HepG2 (cell line): Measurements from ENCODE around the gene LHX3. TPM values are rescaled to one million over a fixed set of nuclear protein-coding genes. Genes with fewer than 3 reads are reported as not detected.

ENCODE experiments used
- ATAC-seq: fragments of 200-7000 bp; cut with Tn5 transposase; 3 replicates; pipeline ENCODE4 v1.9.1; 2020; ENCODE audit warnings: mild to moderate bottlenecking, moderate library complexity
- BruUV-seq: library from RNA; stranded (reverse); fragments of 400-500 nt; replicated peaks from 2 replicates; lab custom pipeline; 2021; lab: Mats Ljungman, UMichigan
- CTCF ChIA-PET: fragments of 300-600 bp; formaldehyde crosslinking; extraction: SDS; loops from one replicate; lab custom pipeline; 2021; ENCODE audit warnings: low total read pairs, inconsistent platforms, low intra/inter-chr PET ratio; lab: Yijun Ruan, JAX
- POLR2A ChIA-PET: fragments of 350-600 bp; sonication (Branson Sonifier 250); formaldehyde crosslinking; loops from one replicate; lab custom pipeline; 2020; ENCODE audit warnings: antibody characterized with exemption, inconsistent platforms; lab: Yijun Ruan, JAX
- DNase-seq: peaks from one replicate; pipeline ENCODE4 v3.0.0-alpha.2; 2015; ENCODE audit warnings: low spot score
- FAIRE-seq: peaks from 3 replicates; lab custom pipeline; 2011; peaks lifted over from hg19 to GRCh38; lab: Jason Lieb, UNC
- H2AFZ ChIP-seq: one replicate; pipeline ENCODE4 v1.6.1; 2011; ENCODE audit warnings: low read length, inconsistent platforms
- H3K27ac ChIP-seq: fragments of 300-600 bp; 3 replicates; pipeline ENCODE4 v1.8.0; 2011; ENCODE audit warnings: mixed run types, mild to moderate bottlenecking, mixed read lengths, low read length, inconsistent platforms; ENCODE audit not compliant: insufficient read depth; ENCODE audit errors: extremely low read length
- H3K27me3 ChIP-seq, 2 experiments: fragments of 200-600 bp in 1 of 2; 2 replicates in 1 of 2; 3 replicates in 1 of 2; pipeline versions ENCODE4 v1.6.0 to v1.8.0; 2011; ENCODE audit warnings: low read length in 2 of 2, mild to moderate bottlenecking in 2 of 2, moderate library complexity in 2 of 2, inconsistent platforms in 1 of 2; ENCODE audit not compliant: insufficient read depth in 2 of 2, control insufficient read depth in 1 of 2
- H3K36me3 ChIP-seq, 2 experiments: fragments of 200-600 bp in 1 of 2; replicated peaks in 1 of 2; 2 replicates in 1 of 2; 3 replicates in 1 of 2; pipeline versions ENCODE4 v1.5.1 to v1.8.0; 2011; ENCODE audit warnings: low read length in 2 of 2, inconsistent platforms in 1 of 2; ENCODE audit not compliant: insufficient read depth in 2 of 2, control insufficient read depth in 1 of 2
- H3K4me1 ChIP-seq: 2 replicates; pipeline ENCODE4 v1.5.1; 2012; ENCODE audit warnings: low read length, inconsistent platforms; ENCODE audit not compliant: insufficient read depth
- H3K4me2 ChIP-seq: 2 replicates; pipeline ENCODE4 v1.6.0; 2011; ENCODE audit warnings: low read depth, low read length, inconsistent platforms
- H3K4me3 ChIP-seq, 3 experiments: fragments of 200-600 bp in 1 of 3; sonication (generic), shearing (Covaris generic) in 1 of 3; replicated peaks in 1 of 3; 2 replicates each; pipeline ENCODE4 v1.5.1; 2011 to 2016; ENCODE audit warnings: low read length in 3 of 3, inconsistent platforms in 2 of 3, low read depth in 2 of 3, mild to moderate bottlenecking in 2 of 3, control low read depth in 1 of 3, mixed read lengths in 1 of 3; ENCODE audit not compliant: insufficient read depth in 1 of 3
- H3K79me2 ChIP-seq: one replicate; pipeline ENCODE4 v1.6.1; 2011; ENCODE audit warnings: low read length, inconsistent platforms; ENCODE audit not compliant: insufficient read depth
- H3K9ac ChIP-seq: 2 replicates; pipeline ENCODE4 v1.6.0; 2011; ENCODE audit warnings: mild to moderate bottlenecking, low read depth, low read length, inconsistent platforms; ENCODE audit not compliant: insufficient read depth
- H3K9me3 ChIP-seq: 2 replicates; pipeline ENCODE4 v1.5.1; 2012; ENCODE audit warnings: mild to moderate bottlenecking, low read length
- H4K20me1 ChIP-seq: 2 replicates; pipeline ENCODE4 v1.6.0; 2011; ENCODE audit warnings: inconsistent platforms, mild to moderate bottlenecking, low read length, moderate library complexity; ENCODE audit not compliant: insufficient read depth
- ATF5 ChIP-seq: sonication (generic); formaldehyde crosslinking; IDR thresholded peaks from 2 replicates; pipeline ENCODE4 v1.4.0; 2020; ENCODE audit warnings: mild to moderate bottlenecking, low read depth, missing genetic modification reagents
- GABPA ChIP-seq, 2 experiments: IDR thresholded peaks; 2 replicates each; pipeline ENCODE4 v1.6.1; 2011 to 2016; ENCODE audit warnings: low read depth in 2 of 2, low read length in 1 of 2, missing biosample characterization in 1 of 2, missing genetic modification characterization in 1 of 2
- HNRNPK ChIP-seq: fragments of 200-400 bp; formaldehyde crosslinking; IDR thresholded peaks from 2 replicates; pipeline ENCODE4 v1.6.1; 2018; ENCODE audit warnings: low read length, low read depth, moderate library complexity, mild to moderate bottlenecking; ENCODE audit not compliant: poor library complexity, severe bottlenecking
- MIXL1 ChIP-seq: IDR thresholded peaks from 2 replicates; pipeline ENCODE4 v1.6.1; 2016
- NR1H2 ChIP-seq: sonication (generic); formaldehyde crosslinking; IDR thresholded peaks from 2 replicates; pipeline ENCODE4 v1.8.1; 2022; ENCODE audit warnings: low read depth, missing genetic modification reagents, borderline replicate concordance
- NR2C2 ChIP-seq: sonication (generic); formaldehyde crosslinking; IDR thresholded peaks from 2 replicates; pipeline ENCODE4 v1.4.0; 2020; ENCODE audit warnings: missing genetic modification reagents, mild to moderate bottlenecking, moderate library complexity, borderline replicate concordance
- RBM22 ChIP-seq: fragments of 200-400 bp; formaldehyde crosslinking; optimal IDR thresholded peaks from 2 replicates; pipeline ENCODE3; 2017; ENCODE audit warnings: mild to moderate bottlenecking, low read length, moderate library complexity
- SAFB2 ChIP-seq: sonication (generic); formaldehyde crosslinking; IDR thresholded peaks from 2 replicates; pipeline ENCODE4 v1.5.1; 2020; ENCODE audit warnings: missing genetic modification reagents, low read depth, mild to moderate bottlenecking, borderline replicate concordance
- ZMYM3 ChIP-seq: sonication (generic); formaldehyde crosslinking; IDR thresholded peaks from 2 replicates; pipeline ENCODE4 v1.5.1; 2020; ENCODE audit warnings: mild to moderate bottlenecking, missing genetic modification reagents
- ZNF138 ChIP-seq: sonication (generic); formaldehyde crosslinking; IDR thresholded peaks from 2 replicates; pipeline ENCODE4 v1.5.0; 2020; ENCODE audit warnings: mild to moderate bottlenecking, low read depth, missing genetic modification reagents
- ZSCAN12 ChIP-seq: sonication (generic); formaldehyde crosslinking; IDR thresholded peaks from 2 replicates; pipeline ENCODE4 v1.9.0; 2021; ENCODE audit warnings: mild to moderate bottlenecking, missing genetic modification reagents
- ZZZ3 ChIP-seq: sonication (generic); formaldehyde crosslinking; IDR thresholded peaks from 2 replicates; pipeline ENCODE4 v1.4.0; 2020; ENCODE audit warnings: missing genetic modification reagents, mild to moderate bottlenecking, borderline replicate concordance
- WGBS: methylation state at CpG from one replicate; pipeline ENCODE4 v1.1.6; 2017; ENCODE audit warnings: low lambda C conversion rate; 5-methylcytosine and 5-hydroxymethylcytosine counted together
- in situ Hi-C: cut with HindIII; loops from 2 replicates; pipeline ENCODE4 v1.10.0; 2017; ENCODE audit warnings: low pct_unique_long_range_greater_than_20kb; ENCODE audit not compliant: extremely low pct_ligation_motif_present
- intact Hi-C: fragments of 100-400 bp; cut with micrococcal nuclease; formaldehyde crosslinking; loops from one replicate; pipeline ENCODE4 v1.10.0; 2022; ENCODE audit not compliant: unreplicated experiment
- polyA plus RNA-seq, 8 experiments: library from polyadenylated mRNA; depleted of rRNA in 3 of 8; stranded (reverse) in 7 of 8; unstranded in 1 of 8; fragments of >200 nt; fragmentation: Illumina TruSeq in 4 of 8; extraction: Trizol in 4 of 8; gene quantifications; 2 replicates each; pipeline versions ENCODE4 v1.2.1 to v1.2.3, GENCODE V29; 2011 to 2016; ENCODE audit warnings: low read depth in 4 of 8, missing spikeins in 1 of 8, mixed read lengths in 1 of 8; ENCODE audit not compliant: insufficient read depth in 1 of 8
- total RNA-seq, 5 experiments: library from RNA; depleted of rRNA; stranded (reverse); fragments of >200 nt; fragmentation: Illumina TruSeq; extraction: Trizol; gene quantifications; 2 replicates each; pipeline ENCODE4 v1.2.3, GENCODE V29; 2016; ENCODE audit warnings: low read depth in 1 of 5
- TF ChIP-seq, protein P1 (sequence below): sonication (generic); formaldehyde crosslinking; IDR thresholded peaks from 2 replicates; pipeline ENCODE4 v1.8.1; 2023; ENCODE audit warnings: mild to moderate bottlenecking, missing genetic modification reagents
- TF ChIP-seq, protein P2 (sequence below), 2 experiments: fragments of 450-650 bp in 1 of 2; sonication (generic) in 1 of 2; formaldehyde crosslinking; IDR thresholded peaks; 2 replicates each; pipeline versions ENCODE4 v1.5.0 to v1.8.0; 2020 to 2022; ENCODE audit warnings: mild to moderate bottlenecking in 1 of 2, missing genetic modification reagents in 1 of 2

The LHX3 gene
- total and polyA plus RNA-seq, 2 of the 13 experiments (the other 11 are each of a cell fraction or from before 2014, with no cell fraction given): not detected

GRCh38 chr9:136154943-136155342, 50.0 kb downstream of the LHX3 start:
- Histone ChIP-seq H4K20me1 (no peaks in the 10 kb centered on the region), H3K36me3 (no peaks in the 10 kb centered on the region), H3K4me1 (no peaks in the 10 kb centered on the region; the same call in 1 of the 2 replicates), H3K4me2 (no peak overlapping the region), H3K9me3 (no peaks in the 10 kb centered on the region), H2AFZ (no peak overlapping the region), H3K27ac (no peak overlapping the region), H3K4me3 (no peak overlapping the region), H3K79me2 (no peaks in the 10 kb centered on the region), H3K27me3 (peaks cover 12 to 63% of the 10 kb centered on the region in 2 experiments; a peak in 4 of 5 replicates), H3K9ac (no peak overlapping the region)
- 45% methylated on average over 14 of the region's 14 CpGs for WGBS
- ChIA-PET CTCF (no interaction called here), POLR2A (no interaction called here)
- ATAC-seq: no peak
- in situ Hi-C loops: no loop called here
- intact Hi-C loops: no loop called here
- no peak for TF ChIP-seq ZNF138 (CRISPR knock-in tag)
- TF ChIP-seq SAFB2 (CRISPR knock-in tag): no peak
- TF ChIP-seq NR2C2 (CRISPR knock-in tag): no peak
- no peak for TF ChIP-seq ZSCAN12 (CRISPR knock-in tag)
- TF ChIP-seq ZZZ3 (CRISPR knock-in tag): no peak
- FAIRE-seq: no peak
- BruUV-seq: no TSS peak
- DNase-seq: no peak

DNA sequence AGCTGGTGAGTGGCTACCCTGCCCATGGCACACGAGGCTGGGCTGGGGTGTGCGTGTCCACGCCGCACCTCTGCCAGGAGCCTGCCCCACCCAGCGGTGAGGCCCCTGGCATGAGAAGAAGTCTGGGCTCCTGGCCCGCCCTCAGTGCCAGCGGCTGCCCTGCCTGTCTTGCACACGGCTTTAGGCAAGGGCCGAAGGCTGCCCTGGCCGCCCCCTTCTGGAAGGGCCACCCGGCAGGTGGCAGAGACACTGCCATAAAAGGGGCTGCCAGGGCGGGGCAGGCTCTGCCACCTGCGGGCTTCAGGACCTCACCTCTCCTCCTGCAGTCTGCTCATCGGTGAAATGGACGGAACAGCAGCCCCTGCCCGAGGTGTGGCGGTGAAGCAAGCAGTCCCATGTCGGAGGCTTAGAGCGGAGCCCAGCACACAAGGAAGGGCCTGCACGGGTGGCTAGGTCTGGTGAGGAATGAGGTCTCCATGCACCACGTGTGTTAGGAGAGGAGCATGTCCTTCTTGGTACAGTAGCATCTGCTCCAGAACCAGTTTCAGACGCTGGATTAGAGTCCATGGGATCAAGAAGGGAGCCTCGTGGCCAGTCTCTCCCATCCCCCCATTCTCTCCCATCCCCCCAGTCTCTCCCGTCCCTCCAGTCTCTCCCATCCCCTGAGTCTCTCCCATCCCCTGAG, 51.4 kb downstream of the LHX3 start:
- Histone ChIP-seq H3K9ac (no peak overlapping the region), H2AFZ (no peak overlapping the region), H3K4me2 (no peak overlapping the region), H4K20me1 (no peaks in the 10 kb centered on the region), H3K27ac (no peak overlapping the region), H3K9me3 (no peaks in the 10 kb centered on the region), H3K4me1 (peaks cover under 1% of the 10 kb centered on the region; the same call in 1 of the 2 replicates), H3K4me3 (no peak overlapping the region), H3K36me3 (no peaks in the 10 kb centered on the region), H3K79me2 (no peaks in the 10 kb centered on the region), H3K27me3 (peaks cover 10 to 61% of the 10 kb centered on the region in 2 experiments; a peak in 4 of 5 replicates)
- CTCF ChIA-PET: no interaction called here
- ATAC-seq: 0 out of 3 replicates have a peak, but pooled peaks have one; percentile 11
- in situ Hi-C loops (no loop called here), intact Hi-C loops (no loop called here)
- no peak for FAIRE-seq
- DNase-seq: no peak
- 34% methylated on average over 9 of the region's 24 CpGs for WGBS
- POLR2A ChIA-PET: no interaction called here
- no TSS peak for BruUV-seq
- TF ChIP-seq HNRNPK (no peak), NR1H2 (no peak), GABPA (IDR thresholded peaks at IDR 0.05; ENCODE audit: low read depth, low read length) (0 out of 2 replicates have a peak, but pooled peaks have one; percentile 3), GABPA (CRISPR knock-in tag; IDR thresholded peaks at IDR 0.05; ENCODE audit: low read depth) (no peak), RBM22 (no peak), MIXL1 (CRISPR knock-in tag) (no peak), ZMYM3 (CRISPR knock-in tag) (no peak), ATF5 (CRISPR knock-in tag) (no peak)
- TF ChIP-seq, protein P1, sequence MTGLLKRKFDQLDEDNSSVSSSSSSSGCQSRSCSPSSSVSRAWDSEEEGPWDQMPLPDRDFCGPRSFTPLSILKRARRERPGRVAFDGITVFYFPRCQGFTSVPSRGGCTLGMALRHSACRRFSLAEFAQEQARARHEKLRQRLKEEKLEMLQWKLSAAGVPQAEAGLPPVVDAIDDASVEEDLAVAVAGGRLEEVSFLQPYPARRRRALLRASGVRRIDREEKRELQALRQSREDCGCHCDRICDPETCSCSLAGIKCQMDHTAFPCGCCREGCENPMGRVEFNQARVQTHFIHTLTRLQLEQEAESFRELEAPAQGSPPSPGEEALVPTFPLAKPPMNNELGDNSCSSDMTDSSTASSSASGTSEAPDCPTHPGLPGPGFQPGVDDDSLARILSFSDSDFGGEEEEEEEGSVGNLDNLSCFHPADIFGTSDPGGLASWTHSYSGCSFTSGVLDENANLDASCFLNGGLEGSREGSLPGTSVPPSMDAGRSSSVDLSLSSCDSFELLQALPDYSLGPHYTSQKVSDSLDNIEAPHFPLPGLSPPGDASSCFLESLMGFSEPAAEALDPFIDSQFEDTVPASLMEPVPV (CRISPR knock-in tag): no peak
- TF ChIP-seq, protein P2, sequence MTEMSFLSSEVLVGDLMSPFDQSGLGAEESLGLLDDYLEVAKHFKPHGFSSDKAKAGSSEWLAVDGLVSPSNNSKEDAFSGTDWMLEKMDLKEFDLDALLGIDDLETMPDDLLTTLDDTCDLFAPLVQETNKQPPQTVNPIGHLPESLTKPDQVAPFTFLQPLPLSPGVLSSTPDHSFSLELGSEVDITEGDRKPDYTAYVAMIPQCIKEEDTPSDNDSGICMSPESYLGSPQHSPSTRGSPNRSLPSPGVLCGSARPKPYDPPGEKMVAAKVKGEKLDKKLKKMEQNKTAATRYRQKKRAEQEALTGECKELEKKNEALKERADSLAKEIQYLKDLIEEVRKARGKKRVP (CRISPR knock-in tag; IDR thresholded peaks at IDR 0.05): no peak
